HG03139 (cell line): ENCODE measurements around the gene EVX1.

Source experiments
- ATAC-seq: cut with Tn5 transposase; IDR thresholded peaks from one replicate; pipeline ENCODE4 v1.9.1; 2021; ENCODE audit not compliant: unreplicated experiment

Gene EVX1

DNA sequence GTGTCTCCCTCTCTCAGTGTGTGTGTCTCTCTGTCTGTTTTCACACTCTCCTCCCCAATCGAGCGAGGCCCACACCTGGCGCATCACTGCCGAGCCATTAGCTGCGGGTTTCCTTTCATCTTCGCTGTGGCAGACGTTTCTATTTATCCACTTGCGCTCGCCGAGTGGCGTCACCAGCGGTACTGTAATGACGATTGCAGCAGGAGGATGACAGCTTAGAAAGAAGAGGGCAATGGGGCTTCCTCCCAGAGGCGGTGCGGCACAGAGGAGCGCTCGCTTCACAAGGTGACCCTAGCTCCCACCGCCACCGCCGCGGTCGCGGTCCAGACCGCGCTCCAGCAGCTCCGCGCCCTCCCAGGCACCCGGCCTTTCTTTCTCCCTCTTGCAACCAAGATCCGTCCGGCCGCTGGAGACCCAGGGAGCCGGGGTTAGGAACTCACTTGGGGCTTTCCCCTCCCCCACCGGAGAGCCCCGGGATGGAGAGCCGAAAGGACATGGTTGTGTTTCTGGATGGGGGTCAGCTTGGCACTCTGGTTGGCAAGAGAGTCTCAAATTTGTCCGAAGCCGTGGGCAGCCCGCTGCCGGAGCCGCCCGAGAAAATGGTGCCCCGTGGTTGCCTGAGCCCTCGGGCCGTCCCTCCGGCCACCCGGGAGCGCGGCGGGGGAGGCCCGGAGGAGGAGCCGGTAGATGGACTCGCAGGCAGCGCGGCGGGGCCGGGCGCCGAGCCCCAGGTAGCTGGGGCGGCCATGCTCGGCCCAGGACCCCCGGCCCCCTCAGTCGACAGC, at the start of gene EVX1:
TSS of gene EVX1 (plus strand) at position 248 of the 785 bp plus-strand sequence. CDS start at position 477, 229 bp downstream.
- no peak for ATAC-seq

DNA sequence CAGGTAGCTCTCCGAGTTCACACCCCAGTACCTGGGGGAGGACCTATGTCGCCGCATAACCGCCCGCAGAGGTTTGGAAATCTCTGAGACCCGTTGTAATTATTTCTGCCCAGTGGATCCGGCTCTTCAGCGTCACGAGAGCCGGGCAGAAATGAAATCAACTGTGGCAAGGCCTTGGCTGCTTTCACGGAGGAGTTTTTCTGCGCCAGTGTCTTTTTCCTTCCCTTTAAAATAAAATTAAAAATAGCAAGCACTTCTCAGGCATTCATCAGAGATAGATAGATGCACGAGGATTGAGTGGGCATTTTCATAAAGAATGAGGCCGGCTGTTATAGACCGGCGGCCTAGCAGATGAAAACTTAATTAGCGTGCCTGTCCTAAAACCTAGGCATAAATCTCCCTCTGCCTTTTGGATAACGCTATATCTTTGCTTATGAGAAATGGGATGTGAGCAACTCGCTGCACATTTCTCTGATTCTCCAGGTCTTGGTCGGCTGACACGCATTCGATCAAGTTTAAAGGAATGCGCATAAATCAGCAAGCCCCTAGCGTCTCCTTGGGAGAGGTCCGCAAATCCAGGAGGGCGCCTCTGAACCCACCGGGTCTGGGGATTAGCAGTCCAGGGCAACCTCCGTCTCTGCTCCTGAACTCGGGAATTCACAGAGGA, 49.1 kb upstream of the EVX1 start:
- no peak for ATAC-seq

DNA sequence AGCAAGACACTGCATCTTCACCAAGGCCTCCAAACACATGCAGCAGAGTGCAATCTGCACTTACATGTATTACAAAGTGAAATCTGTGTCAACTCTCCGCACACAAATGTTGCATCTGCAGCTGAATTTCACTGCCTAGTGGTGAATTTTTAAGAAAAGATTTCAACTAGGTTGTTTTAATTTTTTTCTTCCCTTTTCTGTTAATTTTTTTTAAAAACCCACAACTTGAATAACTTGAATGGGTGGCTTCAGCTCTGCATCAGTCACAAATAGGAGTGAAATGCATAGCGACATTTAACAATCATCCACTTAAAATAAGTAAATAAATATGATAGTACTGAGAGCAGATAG, 48.6 kb upstream of the EVX1 start:
- ATAC-seq = no peak

GRCh38 chr7:27194686-27195379, 47.8 kb upstream of the EVX1 start:
- ATAC-seq = no peak

GRCh38 chr7:27196287-27196767, 46.3 kb upstream of the EVX1 start:
- no peak for ATAC-seq

DNA sequence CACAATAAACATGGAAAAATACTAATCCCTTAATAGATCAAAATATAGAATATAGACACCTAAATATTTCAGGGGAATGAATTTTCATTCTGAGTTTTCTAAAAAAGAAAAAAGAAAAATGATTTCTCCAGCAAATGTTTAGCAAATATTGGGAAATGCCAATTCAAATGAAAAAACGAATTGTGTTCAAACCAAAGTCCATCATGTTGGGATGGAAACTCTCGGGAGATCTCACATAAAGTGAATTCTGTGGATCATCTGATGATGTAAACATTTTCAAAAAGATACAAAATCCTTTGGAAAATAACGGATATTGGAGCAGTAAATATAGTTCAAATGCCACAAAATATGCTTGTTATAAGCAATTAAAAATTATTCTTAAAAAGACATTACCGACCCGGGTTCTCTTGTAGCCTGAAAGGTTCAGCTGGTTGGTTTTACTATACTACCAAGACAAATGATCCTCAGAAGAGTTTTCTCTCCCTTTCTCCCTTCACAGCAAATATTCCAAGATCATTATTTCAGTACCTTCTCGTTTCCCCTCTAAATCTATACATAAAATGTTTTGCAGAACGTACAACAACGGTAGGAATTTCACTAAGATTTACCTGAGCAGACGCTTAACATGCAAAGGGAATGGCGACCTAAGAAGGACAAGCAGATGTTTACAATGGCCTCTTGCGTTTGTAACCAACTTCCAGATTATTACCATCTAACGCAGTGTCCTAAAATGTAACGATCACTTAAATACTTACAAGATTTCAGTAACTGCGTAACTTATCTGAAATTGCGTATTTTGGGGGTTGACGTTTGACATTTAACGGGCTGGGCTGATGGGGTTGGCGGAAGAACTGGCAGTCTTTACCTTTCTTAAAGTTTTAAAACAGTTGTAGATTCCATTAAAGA, 45.2 kb upstream of the EVX1 start:
- no peak for ATAC-seq

- no peak for ATAC-seq
Observed at GRCh38 chr7:27198138-27198841, 44.3 kb upstream of the EVX1 start.

DNA sequence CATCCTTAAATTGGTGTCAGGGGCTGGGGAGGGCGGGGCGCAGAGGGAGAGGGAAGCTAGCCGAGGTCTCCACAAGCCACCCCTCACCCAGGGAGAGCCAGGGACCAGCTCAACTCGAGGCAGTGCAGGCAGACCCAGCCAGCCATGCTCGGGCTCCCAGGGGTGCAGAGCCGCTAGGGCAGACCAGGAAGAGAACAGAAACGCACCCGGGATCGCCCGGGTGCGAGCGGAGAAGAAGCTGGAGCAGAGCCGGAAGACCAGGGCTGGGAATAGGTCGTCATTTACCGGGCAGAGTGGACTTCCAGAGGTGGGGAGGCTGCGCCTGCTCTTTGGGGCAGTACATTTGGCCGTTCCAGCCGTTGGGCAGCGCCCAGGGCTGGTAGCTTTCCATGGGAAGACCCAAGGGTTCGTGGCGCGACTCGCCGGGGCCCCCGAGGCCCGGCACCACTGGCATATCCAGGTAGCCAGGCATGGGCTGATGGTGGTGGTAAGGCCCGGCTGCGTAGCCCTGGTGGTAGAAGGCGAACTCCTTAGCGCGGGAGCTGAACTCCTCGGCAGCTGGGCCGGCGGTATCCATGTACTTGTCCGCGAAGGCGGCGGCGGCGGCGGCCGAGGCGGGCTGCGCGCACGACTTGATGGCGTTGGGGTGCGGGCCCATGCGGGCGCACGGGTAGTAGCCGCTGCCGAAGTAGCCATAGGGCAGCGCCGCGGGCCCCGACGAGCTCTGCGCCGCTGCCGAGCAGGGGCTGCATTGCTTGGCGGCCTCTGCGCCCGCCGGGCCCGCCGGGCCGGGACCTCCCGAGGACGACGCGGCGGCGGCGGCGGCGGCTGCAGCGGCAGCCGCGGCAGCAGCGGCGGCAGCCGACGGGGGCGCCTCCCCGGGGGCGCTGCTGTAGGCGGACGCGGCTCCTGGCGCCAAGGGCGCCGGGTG, 43.5 kb upstream of the EVX1 start:
- ATAC-seq = no peak

DNA sequence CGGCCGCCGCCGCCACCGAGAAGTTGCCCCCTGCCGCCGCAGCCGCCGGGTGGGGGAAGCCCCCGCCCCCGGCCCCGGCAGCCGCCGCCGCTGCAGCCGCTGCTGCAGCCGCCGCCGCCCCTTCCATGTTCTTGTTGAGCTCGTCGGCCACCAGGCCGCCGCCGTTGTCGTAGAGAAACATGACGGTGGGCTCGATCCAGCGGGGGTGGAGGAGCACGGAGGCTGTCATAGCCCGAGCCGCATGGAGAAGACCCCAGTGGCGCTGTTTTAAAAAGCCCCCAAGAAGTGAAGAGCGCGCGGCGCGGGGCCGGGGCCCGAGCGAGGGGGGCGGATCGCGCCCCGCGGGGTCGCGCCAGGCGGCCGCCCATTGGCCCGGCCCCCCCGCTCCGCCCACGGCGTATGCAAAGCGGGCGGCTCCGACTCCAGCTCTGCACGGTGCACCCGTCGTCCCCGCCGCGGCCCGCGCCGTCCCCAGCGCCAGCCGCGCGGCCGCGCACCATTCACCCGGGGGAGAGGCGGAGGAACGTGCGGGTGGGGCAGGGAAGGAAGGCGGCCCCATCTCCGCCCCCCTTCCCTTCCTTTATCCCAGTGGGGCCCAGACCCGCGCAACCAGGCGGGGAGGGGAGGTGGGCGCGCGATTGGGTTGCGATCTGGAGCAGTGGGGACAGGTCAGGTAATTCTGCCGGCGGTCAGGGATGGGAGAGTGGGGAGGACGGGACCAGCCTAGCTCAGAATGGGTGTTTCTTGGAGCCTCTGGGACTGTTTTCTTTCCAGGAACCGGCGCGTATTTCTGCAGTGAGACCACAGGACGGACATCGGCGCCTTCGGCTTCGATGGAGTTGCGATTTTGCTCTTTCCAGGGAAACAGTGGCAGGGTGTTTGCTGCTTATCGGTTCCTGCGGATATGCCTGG, 42.5 kb upstream of the EVX1 start, which contains the start of gene HOXA13:
TSS of gene HOXA13 (minus strand) at position 243 of the 912 bp plus-strand sequence. CDS start at position 229, 14 bp downstream.
- ATAC-seq = no peak

DNA sequence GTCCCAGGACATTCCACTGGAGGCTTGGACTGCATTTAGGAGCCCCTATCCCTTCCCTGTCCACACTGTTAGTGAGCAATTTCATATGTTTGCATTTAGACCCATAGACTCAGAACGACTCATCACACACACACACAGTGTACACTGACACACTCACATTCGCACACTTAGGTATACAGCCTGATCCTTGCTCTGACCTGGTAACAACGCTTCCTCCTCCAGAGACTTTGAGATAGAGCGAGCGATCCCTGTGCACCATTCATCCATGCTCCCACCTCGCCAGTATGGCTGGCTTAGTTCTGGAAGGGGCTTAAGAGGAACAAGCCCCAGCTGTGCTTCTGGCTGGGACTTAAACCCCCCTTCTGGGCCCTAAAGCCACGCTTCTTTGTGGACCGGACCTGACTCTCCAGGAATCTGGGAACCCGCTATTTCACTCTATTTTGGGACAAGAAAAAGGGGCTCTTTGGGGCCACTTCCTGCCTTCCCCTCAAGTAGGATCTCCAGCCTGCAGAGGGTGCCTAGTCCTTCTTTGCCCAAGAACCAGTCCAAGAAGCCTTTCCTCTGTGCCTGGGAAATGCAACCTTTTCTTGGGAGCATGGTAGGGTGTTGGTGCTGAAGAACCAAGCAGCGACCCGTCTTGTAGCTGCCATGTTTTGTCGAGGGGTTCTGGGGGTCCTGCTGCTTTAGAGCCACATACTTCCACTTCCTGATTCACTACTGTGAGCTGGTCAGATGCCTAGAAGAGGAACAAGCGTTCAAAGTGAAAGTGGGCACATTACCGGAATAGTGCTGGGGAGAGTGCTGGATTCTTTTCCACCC, 41.6 kb upstream of the EVX1 start:
- ATAC-seq = no peak

DNA sequence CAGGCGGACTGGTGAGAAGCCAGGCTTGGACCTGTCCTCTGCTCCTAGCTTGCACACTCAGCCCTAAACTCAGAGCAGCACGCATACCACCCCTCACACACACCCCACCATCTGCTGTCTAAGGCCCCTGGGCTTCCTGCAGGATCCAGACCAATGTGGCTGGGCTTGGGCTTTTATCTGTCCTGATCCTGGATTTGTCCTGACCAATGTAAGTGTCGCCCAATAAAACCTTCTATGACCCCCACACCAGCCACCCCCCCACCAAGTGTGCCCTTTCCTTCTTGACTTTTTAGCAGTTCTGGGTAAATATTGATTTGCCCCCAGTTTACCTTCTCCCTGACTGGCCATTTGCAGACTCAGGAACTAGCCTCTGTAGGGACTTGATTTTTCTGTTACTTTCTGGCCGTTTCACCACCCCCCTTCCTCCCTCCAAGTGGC, 41.0 kb upstream of the EVX1 start:
- ATAC-seq = no peak

DNA sequence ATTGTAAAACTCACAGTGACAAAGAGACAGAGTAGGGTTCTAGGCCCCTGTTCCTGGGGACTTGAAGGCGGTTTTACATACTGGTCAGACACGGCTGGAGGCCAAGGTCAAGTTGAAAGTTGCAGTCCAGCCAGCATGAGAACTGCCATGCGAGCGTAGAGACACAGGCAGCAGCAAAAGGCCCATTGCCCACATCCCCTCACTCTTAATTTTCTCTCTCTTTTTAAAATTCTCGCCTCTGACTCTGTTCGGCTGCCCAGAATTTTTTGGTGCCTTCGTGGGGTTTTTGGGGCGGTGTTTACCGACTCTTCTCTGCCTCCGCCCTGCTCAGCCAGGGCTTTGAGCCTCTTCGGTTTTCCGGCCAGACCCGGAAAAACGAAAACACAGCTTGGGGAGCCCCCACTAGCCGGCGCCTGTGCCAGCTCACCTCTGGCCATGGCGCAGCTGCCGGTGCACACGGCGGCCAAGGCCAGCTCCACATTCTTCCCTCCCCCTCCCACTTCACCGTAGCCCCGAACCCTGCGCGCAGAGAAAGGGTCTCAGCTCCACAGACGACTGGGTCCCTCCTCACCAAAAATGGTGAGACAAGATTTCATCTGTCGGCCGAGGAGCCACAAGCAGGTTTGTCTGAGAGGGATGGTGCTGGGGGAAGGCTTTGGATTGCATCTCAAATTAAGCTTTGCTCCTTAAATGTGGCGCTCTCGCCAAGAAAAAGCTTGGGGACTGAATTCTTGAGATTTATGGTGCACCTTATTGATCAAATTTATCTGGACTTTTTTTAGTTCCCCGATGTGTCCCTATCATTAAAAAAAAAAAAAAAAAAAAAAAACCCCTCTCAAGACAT, 40.4 kb upstream of the EVX1 start:
- no peak for ATAC-seq

DNA sequence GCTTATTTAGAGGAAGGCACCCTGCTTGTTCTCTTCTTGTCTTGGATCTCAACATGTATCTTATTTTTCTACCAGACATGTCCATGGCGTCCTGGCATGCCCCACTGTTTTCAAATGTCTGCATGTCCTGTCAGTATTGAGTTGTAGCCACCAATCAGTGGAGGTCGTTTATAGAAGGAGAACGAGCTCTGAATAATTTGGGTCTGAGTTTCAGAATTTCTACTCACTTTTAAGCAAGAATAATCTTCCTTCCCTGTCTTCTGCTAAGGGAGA, 39.8 kb upstream of the EVX1 start:
- no peak for ATAC-seq

GRCh38 chr7:27203365-27203953, 39.1 kb upstream of the EVX1 start:
- no peak for ATAC-seq

DNA sequence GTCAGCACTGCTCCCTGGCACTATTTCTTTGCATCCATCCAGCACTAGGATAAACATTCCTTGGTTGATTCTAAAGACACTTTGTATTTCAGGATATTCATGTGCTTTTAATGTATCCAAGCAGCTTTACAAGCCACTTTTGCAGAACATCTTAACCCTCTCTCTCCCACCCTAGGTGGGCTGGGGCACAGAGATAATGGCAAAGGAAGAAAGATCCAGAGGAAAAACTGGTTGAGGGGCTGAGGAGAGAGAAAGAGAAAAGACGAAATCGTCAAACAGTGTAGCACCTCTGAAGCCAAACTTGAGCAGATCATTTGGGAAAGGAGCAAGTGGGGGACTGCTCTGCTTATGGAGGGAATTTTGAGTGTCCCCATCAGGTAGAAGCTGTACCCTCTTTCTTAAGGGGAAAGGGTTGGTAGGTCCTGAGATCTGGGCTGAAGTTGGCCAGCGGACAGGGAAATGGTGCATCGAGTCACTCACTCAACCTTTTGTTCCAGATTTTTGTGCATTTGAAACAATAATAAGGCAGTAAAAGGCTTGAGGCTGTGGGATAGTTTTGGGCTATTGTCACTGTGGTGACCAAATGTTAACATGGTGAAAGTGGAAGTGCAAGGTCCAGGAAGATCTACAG, 38.5 kb upstream of the EVX1 start:
- ATAC-seq = no peak
